Measurements from ENCODE around the gene DNMT3A.
"Not testable (repeated sequence)": the region's sequence is repeated elsewhere in the genome, so short reads cannot be mapped to it uniquely, and the experiment has no call there.

DNMT3A gene

GRCh38 chr2:25286723-25287483 lies 54.8 kb downstream of the DNMT3A start:
- no peak for DNase-seq (ENCODE audit: low read depth in 3 of 3, low spot score in 1 of 3)

- peak; percentile 36 to 48 (median 42) for DNase-seq (ENCODE audit: low read depth in 3 of 3, low spot score in 1 of 3)
These were observed 55.7 kb downstream of the DNMT3A start for GRCh38 chr2:25286025-25286400.

GRCh38 chr2:25285265-25286024 lies 56.3 kb downstream of the DNMT3A start:
- no peak for DNase-seq (ENCODE audit: low read depth in 3 of 3, low spot score in 1 of 3)

- DNase-seq (ENCODE audit: low read depth in 3 of 3, low spot score in 1 of 3): no peak
These were observed 57.0 kb downstream of the DNMT3A start for GRCh38 chr2:25284756-25285155.

GRCh38 chr2:25283921-25284320 lies 57.8 kb downstream of the DNMT3A start:
- DNase-seq (ENCODE audit: low read depth in 3 of 3, low spot score in 1 of 3): no peak

GRCh38 chr2:25281941-25282340 lies 59.8 kb downstream of the DNMT3A start:
- no peak for DNase-seq (ENCODE audit: low read depth in 3 of 3, low spot score in 1 of 3)

GRCh38 chr2:25281522-25281921 lies 60.2 kb downstream of the DNMT3A start:
- DNase-seq (ENCODE audit: low read depth in 3 of 3, low spot score in 1 of 3): no peak

- no peak for DNase-seq (ENCODE audit: low read depth in 3 of 3, low spot score in 1 of 3)
These were observed 61.6 kb downstream of the DNMT3A start for GRCh38 chr2:25280051-25280687.

- no peak for DNase-seq (ENCODE audit: low read depth in 3 of 3, low spot score in 1 of 3)
These were observed 62.6 kb downstream of the DNMT3A start for GRCh38 chr2:25279091-25279651.

GRCh38 chr2:25276569-25277465 lies 64.9 kb downstream of the DNMT3A start:
- DNase-seq (ENCODE audit: low read depth in 3 of 3, low spot score in 1 of 3): peak; percentile 47 to 66 (median 50)

GRCh38 chr2:25275575-25275965 lies 66.2 kb downstream of the DNMT3A start:
- no peak for DNase-seq (ENCODE audit: low read depth in 3 of 3, low spot score in 1 of 3)

- DNase-seq (ENCODE audit: low read depth in 3 of 3, low spot score in 1 of 3): no peak
These were observed 66.7 kb downstream of the DNMT3A start for GRCh38 chr2:25274868-25275574.

- DNase-seq (ENCODE audit: low read depth in 3 of 3, low spot score in 1 of 3): no peak
These were observed 67.7 kb downstream of the DNMT3A start for GRCh38 chr2:25273985-25274535.

- DNase-seq (ENCODE audit: low read depth in 3 of 3, low spot score in 1 of 3): not testable (repeated sequence)
These were observed 69.0 kb downstream of the DNMT3A start for GRCh38 chr2:25272705-25273104.

- DNase-seq (ENCODE audit: low read depth in 3 of 3, low spot score in 1 of 3): no peak
These were observed 71.7 kb downstream of the DNMT3A start for GRCh38 chr2:25270061-25270460.

- no peak for DNase-seq (ENCODE audit: low read depth in 3 of 3, low spot score in 1 of 3)
These were observed 72.5 kb downstream of the DNMT3A start for GRCh38 chr2:25269233-25269632.

- DNase-seq (ENCODE audit: low read depth in 3 of 3, low spot score in 1 of 3): no peak
These were observed 73.6 kb downstream of the DNMT3A start for GRCh38 chr2:25268139-25268538.

GRCh38 chr2:25266399-25266798 lies 75.3 kb downstream of the DNMT3A start:
- DNase-seq (ENCODE audit: low read depth in 3 of 3, low spot score in 1 of 3): no peak

GRCh38 chr2:25265802-25266201 lies 75.9 kb downstream of the DNMT3A start:
- no peak for DNase-seq (ENCODE audit: low read depth in 3 of 3, low spot score in 1 of 3)

- DNase-seq (ENCODE audit: low read depth in 3 of 3, low spot score in 1 of 3): no peak
These were observed 76.7 kb downstream of the DNMT3A start for GRCh38 chr2:25265001-25265400.

All from stimulated activated CD4-positive, alpha-beta T cell treated with anti-CD3 and anti-CD28 coated beads, TNF-alpha, amount 100 ng/mL, for 1 hour (primary cell).